CD4-positive, alpha-beta T cell treated with Interleukin-1 beta for 1 hour (primary cell): ENCODE measurements around the gene SALL1.

ENCODE experiments used
- DNase-seq, 2 donors: peaks; one replicate each; pipeline ENCODE4 v3.0.0-alpha.2; 2020 to 2022

The SALL1 gene

GRCh38 chr16:51107742-51108141 is 43.3 kb downstream of the SALL1 start:
- no peak for DNase-seq

GRCh38 chr16:51106535-51106934 is 44.5 kb downstream of the SALL1 start:
- DNase-seq: no peak

GRCh38 chr16:51103590-51103989 is 47.5 kb downstream of the SALL1 start:
- no peak for DNase-seq

GRCh38 chr16:51097729-51098128 is 53.3 kb downstream of the SALL1 start:
- DNase-seq: no peak

GRCh38 chr16:51095890-51096626 is 55.0 kb downstream of the SALL1 start:
- DNase-seq: no peak

- no peak for DNase-seq
These were observed 55.8 kb downstream of the SALL1 start for GRCh38 chr16:51095084-51095881.

GRCh38 chr16:51093726-51094280 is 57.3 kb downstream of the SALL1 start:
- no peak for DNase-seq
